H1 (cell line): ENCODE measurements around the gene FMC1. TPM values are rescaled to one million over a fixed set of nuclear protein-coding genes. Genes with fewer than 3 reads are reported as not detected.
"Not testable (repeated sequence)": the region's sequence is repeated elsewhere in the genome, so short reads cannot be mapped to it uniquely, and the experiment has no call there.

Source experiments
- CTCF ChIA-PET: fragments of 300-600 bp; sonication (Branson Sonifier 250); formaldehyde crosslinking; loops from one replicate; lab custom pipeline; 2021; ENCODE audit not compliant: partially characterized antibody; lab: Charles Lee
- POLR2A ChIA-PET: fragments of 300-600 bp; sonication (Branson Sonifier 250); formaldehyde crosslinking; loops from one replicate; lab custom pipeline; 2021; ENCODE audit warnings: inconsistent platforms; ENCODE audit not compliant: partially characterized antibody; lab: Charles Lee
- DNase-seq, 2 experiments: peaks; one replicate each; pipeline versions ENCODE4 v3.0.0 to v3.0.0-alpha.2; 2010 to 2022; ENCODE audit warnings: low spot score in 2 of 2, low read depth in 1 of 2, mixed read lengths in 1 of 2
- FAIRE-seq: peaks from 2 replicates; lab custom pipeline; 2011; peaks lifted over from hg19 to GRCh38; lab: Jason Lieb, UNC
- H2AFZ ChIP-seq: 2 replicates; pipeline ENCODE4 v1.8.1; 2012; ENCODE audit warnings: low read length, inconsistent platforms
- H2AK5ac ChIP-seq: 2 replicates; pipeline ENCODE4 v1.6.1; 2013; ENCODE audit warnings: low read depth, low read length
- H2BK120ac ChIP-seq: replicated peaks from 2 replicates; pipeline ENCODE3; 2013; ENCODE audit warnings: low read depth, low read length, inconsistent platforms
- H2BK12ac ChIP-seq: 2 replicates; pipeline ENCODE4 v1.6.1; 2013; ENCODE audit warnings: low read depth, low read length
- H2BK15ac ChIP-seq: 2 replicates; pipeline ENCODE4 v1.6.1; 2013; ENCODE audit warnings: low read length
- H2BK20ac ChIP-seq: 2 replicates; pipeline ENCODE4 v1.6.1; 2013; ENCODE audit warnings: low read length
- H2BK5ac ChIP-seq: 2 replicates; pipeline ENCODE4 v1.6.1; 2013; ENCODE audit warnings: low read depth, low read length
- H3K14ac ChIP-seq: 2 replicates; pipeline ENCODE4 v1.6.1; 2013; ENCODE audit warnings: inconsistent platforms; ENCODE audit not compliant: insufficient read length
- H3K18ac ChIP-seq: 2 replicates; pipeline ENCODE4 v1.6.1; 2013; ENCODE audit warnings: low read length; ENCODE audit errors: extremely low read depth
- H3K23ac ChIP-seq: 2 replicates; pipeline ENCODE4 v1.6.1; 2013; ENCODE audit warnings: inconsistent platforms; ENCODE audit not compliant: insufficient read length
- H3K23me2 ChIP-seq: 2 replicates; pipeline ENCODE4 v1.6.1; 2013; ENCODE audit warnings: low read depth, low read length
- H3K27ac ChIP-seq: 2 replicates; pipeline ENCODE4 v1.6.1; 2011; ENCODE audit warnings: low read depth, low read length, inconsistent platforms
- H3K27me3 ChIP-seq, 4 experiments: replicated peaks in 1 of 4; 1 replicate in 1 of 4; 2 replicates in 3 of 4; pipeline versions ENCODE4 v1.6.1 to v1.8.1; 2011 to 2013; ENCODE audit warnings: low read length in 3 of 4, mild to moderate bottlenecking in 3 of 4, inconsistent platforms in 2 of 4, mixed read lengths in 2 of 4, moderate library complexity in 1 of 4; ENCODE audit not compliant: control insufficient read depth in 3 of 4, insufficient read depth in 3 of 4; ENCODE audit errors: extremely low read depth in 1 of 4
- H3K36me3 ChIP-seq, 4 experiments: 2 replicates each; pipeline versions ENCODE4 v1.6.1 to v1.8.1; 2011 to 2013; ENCODE audit warnings: mild to moderate bottlenecking in 4 of 4, low read length in 3 of 4, moderate library complexity in 2 of 4, control low read depth in 1 of 4, inconsistent platforms in 1 of 4; ENCODE audit not compliant: insufficient read depth in 4 of 4, control insufficient read depth in 2 of 4
- H3K4ac ChIP-seq: replicated peaks from 2 replicates; pipeline ENCODE3; 2013; ENCODE audit warnings: low read length, low read depth, mixed read lengths, inconsistent platforms; ENCODE audit not compliant: insufficient read length
- H3K4me1 ChIP-seq, 4 experiments: replicated peaks in 1 of 4; 1 replicate in 1 of 4; 2 replicates in 3 of 4; pipeline versions ENCODE4 v1.6.1 to v1.8.1; 2011 to 2013; ENCODE audit warnings: low read length in 3 of 4, inconsistent platforms in 2 of 4, mixed read lengths in 1 of 4; ENCODE audit not compliant: insufficient read depth in 4 of 4, control insufficient read depth in 3 of 4
- H3K4me2 ChIP-seq, 2 experiments: 2 replicates each; pipeline versions ENCODE4 v1.6.1 to v1.8.1; 2011 to 2013; ENCODE audit warnings: low read depth in 2 of 2, low read length in 2 of 2, control low read depth in 1 of 2, inconsistent platforms in 1 of 2, mild to moderate bottlenecking in 1 of 2; ENCODE audit not compliant: insufficient read depth in 1 of 2
- H3K4me3 ChIP-seq, 4 experiments: fragments of 200-600, 300-600 bp in 1 of 4; sonication (generic), shearing (Covaris generic), sonication (Bioruptor Twin) in 1 of 4; 2 replicates each; pipeline versions ENCODE4 v1.5.1 to v1.8.1; 2011 to 2016; ENCODE audit warnings: low read length in 4 of 4, low read depth in 3 of 4, control low read depth in 2 of 4, inconsistent platforms in 2 of 4, mild to moderate bottlenecking in 2 of 4, mixed read lengths in 1 of 4, moderate library complexity in 1 of 4; ENCODE audit not compliant: insufficient read depth in 2 of 4; ENCODE audit errors: extremely low read depth in 1 of 4
- H3K56ac ChIP-seq: replicated peaks from 2 replicates; pipeline ENCODE3; 2013; ENCODE audit warnings: low read depth, mild to moderate bottlenecking, mixed read lengths, low read length, inconsistent platforms; ENCODE audit not compliant: insufficient read length
- H3K79me1 ChIP-seq: 2 replicates; pipeline ENCODE4 v1.6.1; 2013; ENCODE audit warnings: low read depth, low read length, control low read depth
- H3K79me2 ChIP-seq, 2 experiments: 2 replicates each; pipeline versions ENCODE4 v1.6.1 to v1.8.1; 2012 to 2013; ENCODE audit warnings: low read length in 2 of 2, mild to moderate bottlenecking in 2 of 2, inconsistent platforms in 1 of 2; ENCODE audit not compliant: insufficient read depth in 2 of 2, control insufficient read depth in 1 of 2
- H3K9ac ChIP-seq, 4 experiments: replicated peaks in 1 of 4; 1 replicate in 1 of 4; 2 replicates in 3 of 4; pipeline versions ENCODE4 v1.6.1 to v1.8.1; 2011 to 2013; ENCODE audit warnings: low read depth in 3 of 4, low read length in 3 of 4, control low read depth in 2 of 4, mild to moderate bottlenecking in 2 of 4, moderate library complexity in 2 of 4, inconsistent platforms in 1 of 4; ENCODE audit errors: extremely low read depth in 1 of 4
- H3K9me3 ChIP-seq, 2 experiments: 2 replicates each; pipeline versions ENCODE4 v1.6.1 to v1.8.1; 2012 to 2013; ENCODE audit warnings: mild to moderate bottlenecking in 2 of 2, moderate library complexity in 2 of 2, control low read depth in 1 of 2, inconsistent platforms in 1 of 2, low read depth in 1 of 2, low read length in 1 of 2, mixed read lengths in 1 of 2; ENCODE audit not compliant: insufficient read depth in 2 of 2
- H4K20me1 ChIP-seq, 2 experiments: replicated peaks in 1 of 2; 2 replicates each; pipeline versions ENCODE3 to v1.8.1; 2011 to 2013; ENCODE audit warnings: inconsistent platforms in 2 of 2, low read length in 2 of 2, mild to moderate bottlenecking in 1 of 2; ENCODE audit not compliant: insufficient read depth in 2 of 2, control insufficient read depth in 1 of 2
- H4K5ac ChIP-seq: 2 replicates; pipeline ENCODE4 v1.6.1; 2013; ENCODE audit warnings: low read length, low read depth, mixed read lengths, inconsistent platforms; ENCODE audit not compliant: insufficient read length
- H4K8ac ChIP-seq: 2 replicates; pipeline ENCODE4 v1.8.0; 2013; ENCODE audit warnings: mild to moderate bottlenecking, moderate library complexity, low read length, inconsistent platforms; ENCODE audit not compliant: insufficient read depth; ENCODE audit errors: extremely low read depth
- H4K91ac ChIP-seq: replicated peaks from 2 replicates; pipeline ENCODE3; 2013; ENCODE audit warnings: low read length, mixed read lengths, inconsistent platforms; ENCODE audit not compliant: insufficient read length
- GTF2F1 ChIP-seq: IDR thresholded peaks from 2 replicates; pipeline ENCODE4 v1.6.1; 2012; ENCODE audit warnings: low read depth, low read length, improper control_type of control experiment, borderline replicate concordance
- JUN ChIP-seq: IDR thresholded peaks from 2 replicates; pipeline ENCODE4 v1.6.1; 2011; ENCODE audit warnings: low read depth, mild to moderate bottlenecking, improper control_type of control experiment, low read length
- SIRT6 ChIP-seq: IDR thresholded peaks from one replicate; pipeline ENCODE4 v1.7.1; 2012; ENCODE audit warnings: low read length, inconsistent platforms
- WGBS, 2 experiments: shearing (Covaris generic) in 1 of 2; methylation state at CpG; one replicate each; pipeline versions ENCODE4 v1.1.6 to v1.1.7; 2013 to 2015; ENCODE audit warnings: low lambda C conversion rate in 2 of 2, mixed read lengths in 2 of 2, inconsistent platforms in 1 of 2, low coverage in 1 of 2, missing lambda C conversion rate in 1 of 2; ENCODE audit not compliant: insufficient replicate concordance in 2 of 2, insufficient coverage in 1 of 2, insufficient read length in 1 of 2; ENCODE audit errors: extremely low coverage in 1 of 2, missing lambda C conversion rate in 1 of 2; 5-methylcytosine and 5-hydroxymethylcytosine counted together
- polyA plus RNA-seq, 7 experiments: library from polyadenylated mRNA; depleted of rRNA in 3 of 7; stranded (reverse) in 5 of 7; unstranded in 2 of 7; fragments of >200 nt in 5 of 7; fragments of 200-250 nt in 2 of 7; gene quantifications; 1 replicate in 5 of 7; 2 replicates in 1 of 7; 4 replicates in 1 of 7; pipeline versions ENCODE4 v1.2.1 to v1.2.3, GENCODE V29; 2011 to 2013; ENCODE audit warnings: missing spikeins in 2 of 7, mixed read lengths in 2 of 7
- total RNA-seq: library from RNA; stranded (reverse); fragmentation: NEBNext Ultra II Directional; extraction: Animal tissue kit (Norgen Biotek cat#: 25700); gene quantifications from 2 replicates; pipeline ENCODE4 v1.2.1, GENCODE V29; 2021

The FMC1 gene
- total and polyA plus RNA-seq, 2 of the 8 experiments (the other 6 are each of a cell fraction or from before 2014, with no cell fraction given) = 15.8 to 28.4 TPM

DNA sequence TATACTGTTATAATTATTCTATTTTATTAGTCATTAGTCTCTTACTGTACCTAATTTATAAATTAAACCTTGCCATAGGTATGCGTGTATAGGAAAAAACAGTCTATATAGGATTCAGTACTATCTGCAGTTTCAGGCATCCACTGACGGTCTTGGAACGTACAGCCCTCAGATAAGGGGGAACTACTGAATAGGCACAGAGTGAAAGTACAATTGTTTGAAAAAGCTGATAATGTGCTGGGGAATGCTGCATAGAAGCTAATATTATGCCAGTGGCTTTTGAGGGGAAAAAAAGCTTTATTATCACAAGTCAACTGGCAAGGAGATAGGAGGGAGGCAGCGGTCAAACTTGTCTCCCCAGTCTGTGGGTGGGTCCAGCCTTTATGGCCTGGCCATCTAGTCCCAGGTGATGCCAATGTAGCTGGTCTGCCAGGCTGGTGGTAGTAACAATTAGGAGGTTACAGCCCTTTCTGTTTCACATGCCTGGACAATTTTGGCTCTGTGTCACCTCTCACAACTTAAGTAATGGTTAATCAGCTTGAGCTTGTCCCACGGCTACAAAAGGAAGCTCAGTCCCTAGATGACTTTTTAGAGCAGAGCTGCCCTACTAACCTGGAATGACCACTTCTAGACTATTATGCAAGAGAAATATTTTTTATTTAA lies 8.3 kb upstream of the FMC1 start (continued):
- TF ChIP-seq GTF2F1 = no peak
- TF ChIP-seq JUN = no peak
- TF ChIP-seq SIRT6 = no peak

DNA sequence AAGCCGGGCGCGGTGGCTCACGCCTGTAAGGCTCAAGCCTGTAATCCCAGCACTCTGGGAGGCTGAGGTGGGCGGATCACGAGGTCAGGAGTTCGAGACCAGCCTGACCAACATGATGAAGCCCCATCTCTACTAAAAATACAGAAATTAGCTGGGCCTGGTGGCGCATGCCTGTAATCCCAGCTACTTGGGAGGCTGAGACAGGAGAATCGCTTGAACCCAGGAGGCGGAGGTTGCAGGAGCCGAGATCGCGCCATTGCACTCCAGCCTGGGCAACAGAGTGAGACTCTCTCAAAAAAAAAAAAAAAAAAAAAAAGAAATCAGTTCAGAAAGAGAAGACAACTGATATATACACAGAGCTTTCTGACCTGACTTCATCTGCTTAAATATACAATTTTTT lies 7.7 kb upstream of the FMC1 start:
- not testable (repeated sequence) for H3K14ac ChIP-seq, H3K79me2 ChIP-seq, H2BK12ac ChIP-seq, DNase-seq, H2BK5ac ChIP-seq, H3K23me2 ChIP-seq, H4K91ac ChIP-seq, H2BK15ac ChIP-seq, H3K9me3 ChIP-seq, H3K9ac ChIP-seq, FAIRE-seq, H3K27ac ChIP-seq, H3K4ac ChIP-seq, H4K5ac ChIP-seq, H3K4me2 ChIP-seq, H3K23ac ChIP-seq, H3K27me3 ChIP-seq, H2BK20ac ChIP-seq, H3K18ac ChIP-seq, H3K56ac ChIP-seq, H3K79me1 ChIP-seq, H3K4me1 ChIP-seq, H4K8ac ChIP-seq, H2AFZ ChIP-seq, H2BK120ac ChIP-seq, H2AK5ac ChIP-seq, H3K36me3 ChIP-seq, H4K20me1 ChIP-seq, H3K4me3 ChIP-seq
- WGBS, 2 experiments = 95% methylated on average over 12 of the region's 13 CpGs; no CpG with 5 or more reads in 1 of the 2 experiments
- ChIA-PET POLR2A (interaction anchor here (0.7 to 1.8 kb wide), 2 partner anchors 13 to 75 kb away, joined by 4 to 5 read pairs; no protein-coding TSS in a partner anchor), CTCF (interaction anchor here (0.6 to 8.9 kb wide), 4 partner anchors 13 to 648 kb away, joined by 3 to 54 read pairs (median 4); no protein-coding TSS in a partner anchor)
